HEK293 (cell line): Measurements from ENCODE around the gene SLC8A2.

Experiments
- GLI2 ChIP-seq: fragments of 450-650 bp; formaldehyde crosslinking; IDR thresholded peaks from 2 replicates; pipeline ENCODE4; 2017; ENCODE audit warnings: missing biosample characterization, missing genetic modification characterization, low read depth, borderline replicate concordance
- GLI4 ChIP-seq: fragments of 450-650 bp; formaldehyde crosslinking; IDR thresholded peaks from 2 replicates; pipeline ENCODE4 v1.5.1; 2016; ENCODE audit warnings: missing biosample characterization, missing genetic modification characterization
- HOXA7 ChIP-seq: sonication (generic); formaldehyde crosslinking; IDR thresholded peaks from 2 replicates; pipeline ENCODE4 v1.8.1; 2022; ENCODE audit warnings: missing genetic modification reagents, borderline replicate concordance
- MEIS1 ChIP-seq: sonication (generic); formaldehyde crosslinking; IDR thresholded peaks from 2 replicates; pipeline ENCODE4 v1.8.1; 2022; ENCODE audit warnings: missing genetic modification reagents, mild to moderate bottlenecking, borderline replicate concordance
- OVOL3 ChIP-seq: fragments of 450-650 bp; formaldehyde crosslinking; IDR thresholded peaks from 2 replicates; pipeline ENCODE4 v1.5.1; 2016; ENCODE audit warnings: missing biosample characterization, missing genetic modification characterization
- PRDM1 ChIP-seq: fragments of 450-650 bp; formaldehyde crosslinking; IDR thresholded peaks from 2 replicates; pipeline ENCODE4; 2016; ENCODE audit warnings: missing biosample characterization, missing genetic modification characterization
- SCRT1 ChIP-seq: fragments of 450-650 bp; formaldehyde crosslinking; IDR thresholded peaks from 2 replicates; pipeline ENCODE4 v1.5.1; 2016; ENCODE audit warnings: missing biosample characterization, missing genetic modification characterization, borderline replicate concordance
- SETDB1 ChIP-seq: IDR thresholded peaks from one replicate; pipeline ENCODE4 v1.6.1; 2017; ENCODE audit warnings: mild to moderate bottlenecking, low read length, moderate library complexity, mixed read lengths; ENCODE audit not compliant: insufficient read length
- ZFP37 ChIP-seq: fragments of 450-650 bp; formaldehyde crosslinking; IDR thresholded peaks from 2 replicates; pipeline ENCODE4 v1.5.1; 2016; ENCODE audit warnings: missing biosample characterization, missing genetic modification characterization
- ZNF121 ChIP-seq: fragments of 450-650 bp; formaldehyde crosslinking; IDR thresholded peaks from 2 replicates; pipeline ENCODE4 v1.5.1; 2016; ENCODE audit warnings: missing biosample characterization, missing genetic modification characterization
- ZNF24 ChIP-seq: fragments of 450-650 bp; formaldehyde crosslinking; IDR thresholded peaks from 2 replicates; pipeline ENCODE4 v1.5.1; 2016; ENCODE audit warnings: missing biosample characterization, missing genetic modification characterization
- ZNF341 ChIP-seq: fragments of 450-650 bp; formaldehyde crosslinking; IDR thresholded peaks from 2 replicates; pipeline ENCODE4; 2016; ENCODE audit warnings: low read depth, missing biosample characterization, missing genetic modification characterization
- ZNF404 ChIP-seq: fragments of 450-650 bp; formaldehyde crosslinking; IDR thresholded peaks from 2 replicates; pipeline ENCODE4 v1.5.1; 2017; ENCODE audit warnings: missing biosample characterization, missing genetic modification characterization
- ZNF423 ChIP-seq: fragments of 450-650 bp; formaldehyde crosslinking; IDR thresholded peaks from 2 replicates; pipeline ENCODE4 v1.5.1; 2016; ENCODE audit warnings: missing biosample characterization, missing genetic modification characterization
- ZNF510 ChIP-seq: fragments of 450-650 bp; formaldehyde crosslinking; IDR thresholded peaks from 2 replicates; pipeline ENCODE4 v1.5.1; 2018; ENCODE audit warnings: mild to moderate bottlenecking, missing genetic modification characterization, missing biosample characterization; ENCODE audit not compliant: insufficient replicate concordance
- ZNF549 ChIP-seq: fragments of 450-650 bp; IDR thresholded peaks from 2 replicates; pipeline ENCODE4 v1.5.1; 2018; ENCODE audit warnings: missing biosample characterization, missing genetic modification characterization, mild to moderate bottlenecking, inconsistent platforms, moderate library complexity
- ZNF585B ChIP-seq: fragments of 450-650 bp; formaldehyde crosslinking; IDR thresholded peaks from 2 replicates; pipeline ENCODE4 v1.5.1; 2016; ENCODE audit warnings: missing biosample characterization, missing genetic modification characterization
- ZNF596 ChIP-seq: fragments of 450-650 bp; IDR thresholded peaks from 2 replicates; pipeline ENCODE4 v1.5.0; 2018; ENCODE audit warnings: missing biosample characterization, mild to moderate bottlenecking, missing genetic modification characterization, moderate library complexity
- ZNF600 ChIP-seq: fragments of 450-650 bp; formaldehyde crosslinking; IDR thresholded peaks from 2 replicates; pipeline ENCODE4 v1.5.1; 2016; ENCODE audit warnings: missing biosample characterization, missing genetic modification characterization
- ZNF623 ChIP-seq: fragments of 450-650 bp; formaldehyde crosslinking; IDR thresholded peaks from 2 replicates; pipeline ENCODE4 v1.5.1; 2016; ENCODE audit warnings: missing biosample characterization, missing genetic modification characterization
- ZNF664 ChIP-seq: fragments of 450-650 bp; formaldehyde crosslinking; IDR thresholded peaks from 2 replicates; pipeline ENCODE4 v1.5.1; 2016; ENCODE audit warnings: missing biosample characterization, missing genetic modification characterization
- ZNF701 ChIP-seq: fragments of 450-650 bp; formaldehyde crosslinking; IDR thresholded peaks from 2 replicates; pipeline ENCODE4 v1.5.1; 2016; ENCODE audit warnings: missing biosample characterization, missing genetic modification characterization
- ZNF777 ChIP-seq: fragments of 450-650 bp; formaldehyde crosslinking; IDR thresholded peaks from 2 replicates; pipeline ENCODE4 v1.5.1; 2017; ENCODE audit warnings: missing biosample characterization, missing genetic modification characterization, borderline replicate concordance
- ZNF843 ChIP-seq: fragments of 450-650 bp; formaldehyde crosslinking; IDR thresholded peaks from 2 replicates; pipeline ENCODE4 v1.5.1; 2016; ENCODE audit warnings: missing biosample characterization, missing genetic modification characterization
- TF ChIP-seq, protein P1 (sequence below): fragments of 450-650 bp; formaldehyde crosslinking; IDR thresholded peaks from 2 replicates; pipeline ENCODE4 v1.5.1; 2016; ENCODE audit warnings: missing biosample characterization, missing genetic modification characterization
- TF ChIP-seq, protein P2 (sequence below): fragments of 450-650 bp; formaldehyde crosslinking; IDR thresholded peaks from 2 replicates; pipeline ENCODE4 v1.5.1; 2016; ENCODE audit warnings: missing biosample characterization, missing genetic modification characterization
- TF ChIP-seq, protein P3 (sequence below): fragments of 450-650 bp; formaldehyde crosslinking; IDR thresholded peaks from 2 replicates; pipeline ENCODE4 v1.5.1; 2017; ENCODE audit warnings: missing biosample characterization, missing genetic modification characterization
- TF ChIP-seq, protein P4 (sequence below): fragments of 450-650 bp; formaldehyde crosslinking; IDR thresholded peaks from 2 replicates; pipeline ENCODE4 v1.5.1; 2016; ENCODE audit warnings: missing biosample characterization, missing genetic modification characterization
- TF ChIP-seq, protein P5 (sequence below): fragments of 450-650 bp; formaldehyde crosslinking; IDR thresholded peaks from 2 replicates; pipeline ENCODE4 v1.5.1; 2016; ENCODE audit warnings: missing biosample characterization, missing genetic modification characterization
- TF ChIP-seq, protein P6 (sequence below): fragments of 450-650 bp; formaldehyde crosslinking; IDR thresholded peaks from 2 replicates; pipeline ENCODE4 v1.5.0; 2017; ENCODE audit warnings: missing biosample characterization, missing genetic modification characterization, borderline replicate concordance

SLC8A2 gene

DNA sequence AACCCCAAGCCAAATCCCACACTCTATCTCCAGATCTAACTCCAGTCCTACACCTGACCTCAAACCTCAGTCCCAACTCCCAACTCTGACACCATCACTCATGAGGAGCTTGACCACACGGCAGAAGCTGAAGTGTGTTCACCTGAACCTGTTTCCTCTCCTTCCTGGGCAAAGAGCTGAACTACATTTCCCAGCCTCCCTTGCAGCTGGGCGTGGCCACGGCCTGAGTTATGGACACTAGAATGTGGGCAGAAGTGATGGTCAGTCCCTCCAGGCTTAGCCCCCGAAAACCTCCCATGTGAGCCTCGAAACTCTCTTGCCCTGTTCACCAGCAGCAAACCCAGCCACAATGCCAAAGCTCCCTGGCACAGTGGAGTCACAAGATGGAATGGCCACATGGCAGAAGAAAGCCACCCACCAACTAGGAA is 32.9 kb downstream of the SLC8A2 start (continued):
- TF ChIP-seq, protein P1, sequence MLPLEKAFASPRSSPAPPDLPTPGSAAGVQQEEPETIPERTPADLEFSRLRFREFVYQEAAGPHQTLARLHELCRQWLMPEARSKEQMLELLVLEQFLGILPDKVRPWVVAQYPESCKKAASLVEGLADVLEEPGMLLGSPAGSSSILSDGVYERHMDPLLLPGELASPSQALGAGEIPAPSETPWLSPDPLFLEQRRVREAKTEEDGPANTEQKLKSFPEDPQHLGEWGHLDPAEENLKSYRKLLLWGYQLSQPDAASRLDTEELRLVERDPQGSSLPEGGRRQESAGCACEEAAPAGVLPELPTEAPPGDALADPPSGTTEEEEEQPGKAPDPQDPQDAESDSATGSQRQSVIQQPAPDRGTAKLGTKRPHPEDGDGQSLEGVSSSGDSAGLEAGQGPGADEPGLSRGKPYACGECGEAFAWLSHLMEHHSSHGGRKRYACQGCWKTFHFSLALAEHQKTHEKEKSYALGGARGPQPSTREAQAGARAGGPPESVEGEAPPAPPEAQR (tag by site-specific recombination) = no peak
- TF ChIP-seq ZFP37 (tag by site-specific recombination) = no peak
- TF ChIP-seq HOXA7 = no peak
- TF ChIP-seq ZNF24 (tag by site-specific recombination) = no peak
- TF ChIP-seq, protein P2, sequence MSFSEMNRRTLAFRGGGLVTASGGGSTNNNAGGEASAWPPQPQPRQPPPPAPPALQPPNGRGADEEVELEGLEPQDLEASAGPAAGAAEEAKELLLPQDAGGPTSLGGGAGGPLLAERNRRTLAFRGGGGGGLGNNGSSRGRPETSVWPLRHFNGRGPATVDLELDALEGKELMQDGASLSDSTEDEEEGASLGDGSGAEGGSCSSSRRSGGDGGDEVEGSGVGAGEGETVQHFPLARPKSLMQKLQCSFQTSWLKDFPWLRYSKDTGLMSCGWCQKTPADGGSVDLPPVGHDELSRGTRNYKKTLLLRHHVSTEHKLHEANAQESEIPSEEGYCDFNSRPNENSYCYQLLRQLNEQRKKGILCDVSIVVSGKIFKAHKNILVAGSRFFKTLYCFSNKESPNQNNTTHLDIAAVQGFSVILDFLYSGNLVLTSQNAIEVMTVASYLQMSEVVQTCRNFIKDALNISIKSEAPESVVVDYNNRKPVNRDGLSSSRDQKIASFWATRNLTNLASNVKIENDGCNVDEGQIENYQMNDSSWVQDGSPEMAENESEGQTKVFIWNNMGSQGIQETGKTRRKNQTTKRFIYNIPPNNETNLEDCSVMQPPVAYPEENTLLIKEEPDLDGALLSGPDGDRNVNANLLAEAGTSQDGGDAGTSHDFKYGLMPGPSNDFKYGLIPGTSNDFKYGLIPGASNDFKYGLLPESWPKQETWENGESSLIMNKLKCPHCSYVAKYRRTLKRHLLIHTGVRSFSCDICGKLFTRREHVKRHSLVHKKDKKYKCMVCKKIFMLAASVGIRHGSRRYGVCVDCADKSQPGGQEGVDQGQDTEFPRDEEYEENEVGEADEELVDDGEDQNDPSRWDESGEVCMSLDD = no peak
- TF ChIP-seq ZNF585B (tag by site-specific recombination) = no peak
- TF ChIP-seq ZNF121 = no peak
- TF ChIP-seq, protein P3, sequence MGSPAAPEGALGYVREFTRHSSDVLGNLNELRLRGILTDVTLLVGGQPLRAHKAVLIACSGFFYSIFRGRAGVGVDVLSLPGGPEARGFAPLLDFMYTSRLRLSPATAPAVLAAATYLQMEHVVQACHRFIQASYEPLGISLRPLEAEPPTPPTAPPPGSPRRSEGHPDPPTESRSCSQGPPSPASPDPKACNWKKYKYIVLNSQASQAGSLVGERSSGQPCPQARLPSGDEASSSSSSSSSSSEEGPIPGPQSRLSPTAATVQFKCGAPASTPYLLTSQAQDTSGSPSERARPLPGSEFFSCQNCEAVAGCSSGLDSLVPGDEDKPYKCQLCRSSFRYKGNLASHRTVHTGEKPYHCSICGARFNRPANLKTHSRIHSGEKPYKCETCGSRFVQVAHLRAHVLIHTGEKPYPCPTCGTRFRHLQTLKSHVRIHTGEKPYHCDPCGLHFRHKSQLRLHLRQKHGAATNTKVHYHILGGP (tag by site-specific recombination) = no peak
- no peak for TF ChIP-seq ZNF664 (tag by site-specific recombination)
- TF ChIP-seq ZNF596 = no peak
- no peak for TF ChIP-seq MEIS1 (CRISPR knock-in tag)
- no peak for TF ChIP-seq ZNF423 (tag by site-specific recombination)
- no peak for TF ChIP-seq ZNF701 (tag by site-specific recombination)
- TF ChIP-seq ZNF623 = no peak
- TF ChIP-seq SCRT1 = no peak
- no peak for TF ChIP-seq ZNF510
- TF ChIP-seq, protein P4, sequence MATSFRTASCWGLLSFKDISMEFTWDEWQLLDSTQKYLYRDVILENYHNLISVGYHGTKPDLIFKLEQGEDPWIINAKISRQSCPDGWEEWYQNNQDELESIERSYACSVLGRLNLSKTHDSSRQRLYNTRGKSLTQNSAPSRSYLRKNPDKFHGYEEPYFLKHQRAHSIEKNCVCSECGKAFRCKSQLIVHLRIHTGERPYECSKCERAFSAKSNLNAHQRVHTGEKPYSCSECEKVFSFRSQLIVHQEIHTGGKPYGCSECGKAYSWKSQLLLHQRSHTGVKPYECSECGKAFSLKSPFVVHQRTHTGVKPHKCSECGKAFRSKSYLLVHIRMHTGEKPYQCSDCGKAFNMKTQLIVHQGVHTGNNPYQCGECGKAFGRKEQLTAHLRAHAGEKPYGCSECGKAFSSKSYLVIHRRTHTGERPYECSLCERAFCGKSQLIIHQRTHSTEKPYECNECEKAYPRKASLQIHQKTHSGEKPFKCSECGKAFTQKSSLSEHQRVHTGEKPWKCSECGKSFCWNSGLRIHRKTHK = no peak
- TF ChIP-seq GLI2 (tag by site-specific recombination) = no peak
- TF ChIP-seq ZNF843 = no peak
- TF ChIP-seq GLI4 = no peak
- TF ChIP-seq, protein P5, sequence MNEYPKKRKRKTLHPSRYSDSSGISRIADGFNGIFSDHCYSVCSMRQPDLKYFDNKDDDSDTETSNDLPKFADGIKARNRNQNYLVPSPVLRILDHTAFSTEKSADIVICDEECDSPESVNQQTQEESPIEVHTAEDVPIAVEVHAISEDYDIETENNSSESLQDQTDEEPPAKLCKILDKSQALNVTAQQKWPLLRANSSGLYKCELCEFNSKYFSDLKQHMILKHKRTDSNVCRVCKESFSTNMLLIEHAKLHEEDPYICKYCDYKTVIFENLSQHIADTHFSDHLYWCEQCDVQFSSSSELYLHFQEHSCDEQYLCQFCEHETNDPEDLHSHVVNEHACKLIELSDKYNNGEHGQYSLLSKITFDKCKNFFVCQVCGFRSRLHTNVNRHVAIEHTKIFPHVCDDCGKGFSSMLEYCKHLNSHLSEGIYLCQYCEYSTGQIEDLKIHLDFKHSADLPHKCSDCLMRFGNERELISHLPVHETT (tag by site-specific recombination) = no peak
- TF ChIP-seq, protein P6, sequence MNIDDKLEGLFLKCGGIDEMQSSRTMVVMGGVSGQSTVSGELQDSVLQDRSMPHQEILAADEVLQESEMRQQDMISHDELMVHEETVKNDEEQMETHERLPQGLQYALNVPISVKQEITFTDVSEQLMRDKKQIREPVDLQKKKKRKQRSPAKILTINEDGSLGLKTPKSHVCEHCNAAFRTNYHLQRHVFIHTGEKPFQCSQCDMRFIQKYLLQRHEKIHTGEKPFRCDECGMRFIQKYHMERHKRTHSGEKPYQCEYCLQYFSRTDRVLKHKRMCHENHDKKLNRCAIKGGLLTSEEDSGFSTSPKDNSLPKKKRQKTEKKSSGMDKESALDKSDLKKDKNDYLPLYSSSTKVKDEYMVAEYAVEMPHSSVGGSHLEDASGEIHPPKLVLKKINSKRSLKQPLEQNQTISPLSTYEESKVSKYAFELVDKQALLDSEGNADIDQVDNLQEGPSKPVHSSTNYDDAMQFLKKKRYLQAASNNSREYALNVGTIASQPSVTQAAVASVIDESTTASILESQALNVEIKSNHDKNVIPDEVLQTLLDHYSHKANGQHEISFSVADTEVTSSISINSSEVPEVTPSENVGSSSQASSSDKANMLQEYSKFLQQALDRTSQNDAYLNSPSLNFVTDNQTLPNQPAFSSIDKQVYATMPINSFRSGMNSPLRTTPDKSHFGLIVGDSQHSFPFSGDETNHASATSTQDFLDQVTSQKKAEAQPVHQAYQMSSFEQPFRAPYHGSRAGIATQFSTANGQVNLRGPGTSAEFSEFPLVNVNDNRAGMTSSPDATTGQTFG (tag by site-specific recombination) = no peak
- no peak for TF ChIP-seq ZNF341 (tag by site-specific recombination)
- TF ChIP-seq PRDM1 (tag by site-specific recombination) = no peak
- TF ChIP-seq ZNF549 = no peak
- no peak for TF ChIP-seq OVOL3
- TF ChIP-seq SETDB1 = no peak
- no peak for TF ChIP-seq ZNF404
- TF ChIP-seq ZNF600 (tag by site-specific recombination) = no peak
- TF ChIP-seq ZNF777 (tag by site-specific recombination) = no peak
